GM23248 (cell line): ENCODE measurements around the gene KIR2DL3.
"Not testable (repeated sequence)": the region's sequence is repeated elsewhere in the genome, so short reads cannot be mapped to it uniquely, and the experiment has no call there.

Experiments used
- EZH2 ChIP-seq: fragments of 200-600 bp; sonication (generic); IDR thresholded peaks from 2 replicates; pipeline ENCODE4 v1.6.1; 2018; ENCODE audit warnings: antibody characterized with exemption, mild to moderate bottlenecking; ENCODE audit not compliant: insufficient read depth, poor library complexity, severe bottlenecking
- EZH2phosphoT487 ChIP-seq: fragments of 200-600 bp; sonication (generic); IDR thresholded peaks from 2 replicates; pipeline ENCODE4 v1.6.1; 2018; ENCODE audit warnings: antibody characterized with exemption, moderate library complexity, mild to moderate bottlenecking, low read depth; ENCODE audit not compliant: insufficient read depth

DNA sequence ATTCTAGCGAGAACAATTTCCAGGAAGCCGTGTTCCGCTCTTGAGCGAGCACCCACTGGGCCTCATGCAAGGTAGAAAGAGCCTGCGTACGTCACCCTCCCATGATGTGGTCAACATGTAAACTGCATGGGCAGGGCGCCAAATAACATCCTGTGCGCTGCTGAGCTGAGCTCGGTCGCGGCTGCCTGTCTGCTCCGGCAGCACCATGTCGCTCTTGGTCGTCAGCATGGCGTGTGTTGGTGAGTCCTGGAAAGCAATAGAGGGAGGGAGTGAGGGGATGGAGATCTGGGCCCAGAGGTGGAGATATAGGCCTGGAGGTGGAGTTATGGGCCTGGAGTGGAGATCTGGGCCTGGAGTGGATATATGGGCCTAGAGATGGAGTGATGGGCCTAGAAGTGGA, 31.3 kb downstream of the KIR2DL3 start, which contains the start of gene KIR2DL1:
- not testable (repeated sequence) for TF ChIP-seq EZH2, EZH2phosphoT487
